Breast epithelium (tissue), 4 donors: ENCODE measurements around the gene PAPPA. TPM values are rescaled to one million over a fixed set of nuclear protein-coding genes. Genes with fewer than 3 reads are reported as not detected.

Experiments used
- DNase-seq, 2 donors: peaks; one replicate each; pipeline ENCODE4 v3.0.0-alpha.2; 2019; ENCODE audit warnings: low spot score in 2 of 2
- H3K27ac ChIP-seq, 2 donors: fragments of 200-600 bp; sonication (generic) in 1 of 2; one replicate each; pipeline ENCODE4 v1.5.1; 2016 to 2019; ENCODE audit warnings: mild to moderate bottlenecking in 1 of 2
- H3K27me3 ChIP-seq, 2 donors: fragments of 200-600 bp; sonication (generic) in 1 of 2; one replicate each; pipeline versions ENCODE4 v1.5.1 to v1.6.0; 2017 to 2019; ENCODE audit warnings: control low read depth in 1 of 2, mild to moderate bottlenecking in 1 of 2
- H3K36me3 ChIP-seq: fragments of 200-600 bp; one replicate; pipeline ENCODE4 v1.5.1; 2019
- H3K4me1 ChIP-seq, 2 donors: fragments of 200-600 bp; sonication (generic); one replicate each; pipeline ENCODE4 v1.5.1; 2016 to 2019; ENCODE audit warnings: control low read depth in 1 of 2
- H3K4me3 ChIP-seq, 3 donors: fragments of 200-600 bp; sonication (generic); 1 replicate in 2 of 3; 2 replicates in 1 of 3; pipeline ENCODE4 v1.5.1; 2016 to 2019; ENCODE audit warnings: mild to moderate bottlenecking in 3 of 3, moderate library complexity in 2 of 3
- H3K9me3 ChIP-seq, 2 donors: fragments of 200-600 bp; sonication (generic) in 1 of 2; one replicate each; pipeline ENCODE4 v1.5.1; 2016 to 2019; ENCODE audit warnings: control low read depth in 1 of 2
- CTCF ChIP-seq, 3 donors: fragments of 450-650 bp; IDR thresholded peaks; one replicate each; pipeline ENCODE4 v1.5.1; 2016 to 2017; ENCODE audit warnings: antibody characterized with exemption in 3 of 3, mild to moderate bottlenecking in 3 of 3, moderate library complexity in 3 of 3
- POLR2A ChIP-seq: fragments of 450-650 bp; IDR thresholded peaks from one replicate; pipeline ENCODE4 v1.6.1; 2016; ENCODE audit warnings: antibody characterized with exemption, mild to moderate bottlenecking, moderate library complexity
- POLR2AphosphoS5 ChIP-seq, 3 donors: sonication (generic); formaldehyde crosslinking; IDR thresholded peaks; one replicate each; pipeline ENCODE4 v1.6.1; 2017; ENCODE audit warnings: antibody characterized with exemption in 3 of 3
- intact Hi-C: fragments of 100-400 bp; cut with DNase I; formaldehyde crosslinking; loops from one replicate; pipeline ENCODE4 v1.15.1; 2023; ENCODE audit warnings: low total_unique reads
- total RNA-seq, 3 donors: library from RNA; depleted of rRNA; stranded (reverse); fragments of >200 nt; gene quantifications; one replicate each; pipeline ENCODE4 v1.1.0, GENCODE V29; 2016

The PAPPA gene
- total RNA-seq, 3 donors from 2014 or later = 2.6 to 3.4 (median 3.4) TPM

- TF ChIP-seq POLR2A (no peak), CTCF (IDR thresholded peaks at IDR 0.05) (no peak), POLR2AphosphoS5 (IDR thresholded peaks at IDR 0.05) (no peak)
- Histone ChIP-seq H3K27ac (no peak overlapping the region), H3K27me3 (no peaks in the 10 kb centered on the region), H3K4me1 (no peaks in the 10 kb centered on the region), H3K36me3 (no peaks in the 10 kb centered on the region), H3K4me3 (no peak overlapping the region), H3K9me3 (no peaks in the 10 kb centered on the region)
- DNase-seq = no peak
- intact Hi-C loops = no loop called here
These were observed 8.7 kb downstream of the PAPPA start for GRCh38 chr9:116162241-116162781.

GRCh38 chr9:116163293-116164055, 9.9 kb downstream of the PAPPA start:
- Histone ChIP-seq H3K4me3 (no peak overlapping the region), H3K4me1 (no peaks in the 10 kb centered on the region), H3K9me3 (no peaks in the 10 kb centered on the region), H3K27me3 (no peaks in the 10 kb centered on the region), H3K27ac (no peak overlapping the region), H3K36me3 (no peaks in the 10 kb centered on the region)
- peak in 1 of 3 donors; percentile 14 for TF ChIP-seq CTCF (IDR thresholded peaks at IDR 0.05)
- no peak for TF ChIP-seq POLR2AphosphoS5 (IDR thresholded peaks at IDR 0.05)
- no peak for DNase-seq
- intact Hi-C loops = no loop called here

GRCh38 chr9:116165912-116166311, 12.3 kb downstream of the PAPPA start:
- no peaks in the 10 kb centered on the region for H3K27me3 ChIP-seq
- H3K4me1 ChIP-seq = no peaks in the 10 kb centered on the region
- H3K9me3 ChIP-seq = no peaks in the 10 kb centered on the region
- DNase-seq = no peak
- intact Hi-C loops = no loop called here
- peak overlapping the region in 1 of 2 donors; percentile 49 for H3K27ac ChIP-seq
- H3K36me3 ChIP-seq = no peaks in the 10 kb centered on the region
- no peak overlapping the region for H3K4me3 ChIP-seq
- no peak for TF ChIP-seq POLR2A
- no peak for TF ChIP-seq CTCF (IDR thresholded peaks at IDR 0.05)
- no peak for TF ChIP-seq POLR2AphosphoS5 (IDR thresholded peaks at IDR 0.05)

- H3K27ac ChIP-seq = no peak overlapping the region
- no peak overlapping the region for H3K4me3 ChIP-seq
- H3K4me1 ChIP-seq = no peaks in the 10 kb centered on the region
- no peak for TF ChIP-seq CTCF (IDR thresholded peaks at IDR 0.05)
- TF ChIP-seq POLR2AphosphoS5 (IDR thresholded peaks at IDR 0.05) = no peak
- TF ChIP-seq POLR2A = no peak
- DNase-seq = no peak
- H3K36me3 ChIP-seq = no peaks in the 10 kb centered on the region
- no peaks in the 10 kb centered on the region for H3K27me3 ChIP-seq
- no peaks in the 10 kb centered on the region for H3K9me3 ChIP-seq
- intact Hi-C loops = no loop called here
These were observed 13.1 kb downstream of the PAPPA start for GRCh38 chr9:116166713-116167112.

- intact Hi-C loops = no loop called here
These were observed 14.6 kb downstream of the PAPPA start for GRCh38 chr9:116168231-116168630.

More at GRCh38 chr9:116168231-116168630, 14.6 kb downstream of the PAPPA start:
- Histone ChIP-seq H3K4me3 (no peak overlapping the region), H3K4me1 (no peaks in the 10 kb centered on the region), H3K27ac (no peak overlapping the region), H3K9me3 (no peaks in the 10 kb centered on the region), H3K27me3 (no peaks in the 10 kb centered on the region), H3K36me3 (no peaks in the 10 kb centered on the region)
- no peak for TF ChIP-seq CTCF (IDR thresholded peaks at IDR 0.05)
- TF ChIP-seq POLR2A = no peak
- TF ChIP-seq POLR2AphosphoS5 (IDR thresholded peaks at IDR 0.05) = no peak
- DNase-seq = no peak
